Naive thymus-derived CD4-positive, alpha-beta T cell (primary cell): ENCODE data around the gene RPGRIP1L. TPM values are rescaled to one million over a fixed set of nuclear protein-coding genes. Genes with fewer than 3 reads are reported as not detected.

ENCODE experiments used
- ATAC-seq: fragments of 150-1000 bp; cut with Tn5 transposase; 2 replicates; pipeline ENCODE4 v1.10.0; 2021; ENCODE audit warnings: mild to moderate bottlenecking, moderate library complexity
- CTCF ChIA-PET: fragments of 350-600 bp; sonication (Branson Sonifier 250); formaldehyde crosslinking; loops from one replicate; lab custom pipeline; 2021; ENCODE audit warnings: antibody characterized with exemption; lab: Charles Lee
- POLR2A ChIA-PET: fragments of 350-600 bp; sonication (Branson Sonifier 250); formaldehyde crosslinking; loops from one replicate; lab custom pipeline; 2021; ENCODE audit warnings: antibody characterized with exemption, inconsistent platforms; lab: Charles Lee
- DNase-seq, 9 donors: peaks; one replicate each; pipeline versions ENCODE4 v3.0.0 to v3.0.0-alpha.2; 2020 to 2022; ENCODE audit warnings: mixed read lengths in 1 of 9
- H3K27ac ChIP-seq: one replicate; pipeline ENCODE4 v1.7.0; 2013; ENCODE audit warnings: mild to moderate bottlenecking, low read depth, low read length, moderate library complexity
- H3K27me3 ChIP-seq, 2 donors: one replicate each; pipeline ENCODE4 v1.7.0; 2013; ENCODE audit warnings: low read length in 2 of 2, mild to moderate bottlenecking in 2 of 2, moderate library complexity in 2 of 2; ENCODE audit not compliant: control insufficient read depth in 2 of 2, insufficient read depth in 2 of 2
- H3K36me3 ChIP-seq, 3 experiments: 1 replicate in 2 of 3; 2 replicates in 1 of 3; pipeline ENCODE4 v1.7.0; 2013; ENCODE audit warnings: low read length in 3 of 3, mild to moderate bottlenecking in 3 of 3, moderate library complexity in 1 of 3; ENCODE audit not compliant: insufficient read depth in 3 of 3, control insufficient read depth in 2 of 3
- H3K4me1 ChIP-seq, 2 donors: one replicate each; pipeline ENCODE4 v1.7.0; 2013; ENCODE audit warnings: low read length in 2 of 2, mild to moderate bottlenecking in 2 of 2, moderate library complexity in 1 of 2; ENCODE audit not compliant: control insufficient read depth in 2 of 2, insufficient read depth in 2 of 2
- H3K4me3 ChIP-seq: 2 replicates; pipeline ENCODE4 v1.7.0; 2013; ENCODE audit warnings: mild to moderate bottlenecking, low read length
- H3K9me3 ChIP-seq, 3 experiments: 1 replicate in 2 of 3; 2 replicates in 1 of 3; pipeline ENCODE4 v1.7.0; 2013; ENCODE audit warnings: low read length in 3 of 3; ENCODE audit not compliant: control insufficient read depth in 2 of 3
- H3K27ac Mint-ChIP-seq, 9 donors: one replicate each; pipeline ENCODE4 v1.8.0; 2020 to 2022; ENCODE audit warnings: mixed read lengths in 9 of 9, mild to moderate bottlenecking in 8 of 9, moderate library complexity in 5 of 9, inconsistent platforms in 2 of 9
- H3K27me3 Mint-ChIP-seq, 5 donors: one replicate each; pipeline ENCODE4 v1.8.0; 2021 to 2022; ENCODE audit warnings: mixed read lengths in 5 of 5, mild to moderate bottlenecking in 1 of 5
- H3K36me3 Mint-ChIP-seq, 5 donors: one replicate each; pipeline ENCODE4 v1.8.0; 2020 to 2022; ENCODE audit warnings: mixed read lengths in 5 of 5, mild to moderate bottlenecking in 3 of 5, inconsistent platforms in 1 of 5
- H3K4me1 Mint-ChIP-seq, 7 donors: one replicate each; pipeline ENCODE4 v1.8.0; 2020 to 2022; ENCODE audit warnings: mixed read lengths in 7 of 7, mild to moderate bottlenecking in 3 of 7, inconsistent platforms in 1 of 7
- H3K4me3 Mint-ChIP-seq, 10 donors: one replicate each; pipeline ENCODE4 v1.8.0; 2020 to 2022; ENCODE audit warnings: mild to moderate bottlenecking in 10 of 10, mixed read lengths in 10 of 10, moderate library complexity in 6 of 10, inconsistent platforms in 2 of 10
- H3K9me3 Mint-ChIP-seq, 11 donors: one replicate each; pipeline ENCODE4 v1.8.0; 2020 to 2022; ENCODE audit warnings: mixed read lengths in 11 of 11, mild to moderate bottlenecking in 4 of 11, inconsistent platforms in 1 of 11, moderate library complexity in 1 of 11
- intact Hi-C, 2 donors: fragments of 100-400 bp; cut with micrococcal nuclease; formaldehyde crosslinking; loops; one replicate each; pipeline ENCODE4 v1.15.1; 2023
- polyA plus RNA-seq, 2 donors: library from polyadenylated mRNA; unstranded; fragments of 300-500 nt; fragmentation: Illumina TruSeq; gene quantifications; one replicate each; pipeline ENCODE4 v1.2.3, GENCODE V29; 2021
- total RNA-seq, 6 experiments: library from RNA in 5 of 6; stranded (reverse) in 5 of 6; gene quantifications; 1 replicate in 5 of 6; 2 replicates in 1 of 6; pipeline ENCODE4 v1.2.3 and lab custom pipeline; 2021 to 2026

The RPGRIP1L gene
- total and polyA plus RNA-seq, 7 experiments from 2014 or later: 1.8 to 6.1 (median 3.4) TPM

GRCh38 chr16:53646506-53646905 is 57.2 kb downstream of the RPGRIP1L start:
- intact Hi-C loops: no loop called here
- Mint-ChIP-seq H3K9me3 (peaks cover 3 to 28% (median 15%) of the 10 kb centered on the region in 11 donors), H3K4me3 (no peak overlapping the region), H3K4me1 (peaks cover 0 to 4% (median 0%) of the 10 kb centered on the region in 7 donors), H3K27ac (no peak overlapping the region), H3K27me3 (no peaks in the 10 kb centered on the region), H3K36me3 (peaks cover 22 to 56% (median 38%) of the 10 kb centered on the region in 5 donors)
- ChIA-PET POLR2A (no interaction called here), CTCF (interaction anchor here (0.6 kb wide), 1 partner anchor 856 kb away, joined by 3 read pairs; no protein-coding TSS in a partner anchor)
- no peaks in the 10 kb centered on the region for H3K27me3 ChIP-seq
- no peak overlapping the region for H3K27ac ChIP-seq
- DNase-seq (no peak), ATAC-seq (no peak)
- no peaks in the 10 kb centered on the region for H3K36me3 ChIP-seq
- no peaks in the 10 kb centered on the region for H3K4me1 ChIP-seq
- H3K4me3 ChIP-seq: no peak overlapping the region
- peaks cover 4 to 5% (median 5%) of the 10 kb centered on the region in 3 experiments for H3K9me3 ChIP-seq

GRCh38 chr16:53643474-53643873 is 60.2 kb downstream of the RPGRIP1L start:
- H3K27ac ChIP-seq: no peak overlapping the region
- no peak overlapping the region for H3K4me3 ChIP-seq
- H3K36me3 Mint-ChIP-seq: peaks cover 24 to 57% (median 46%) of the 10 kb centered on the region in 5 donors
- no peak for ATAC-seq
- H3K4me3 Mint-ChIP-seq: no peak overlapping the region
- H3K27me3 ChIP-seq: no peaks in the 10 kb centered on the region
- no peaks in the 10 kb centered on the region for H3K4me1 ChIP-seq
- ChIA-PET POLR2A (no interaction called here), CTCF (no interaction called here)
- intact Hi-C loops: no loop called here
- peaks cover 4 to 5% (median 5%) of the 10 kb centered on the region in 3 experiments for H3K9me3 ChIP-seq
- H3K36me3 ChIP-seq: no peaks in the 10 kb centered on the region
- no peaks in the 10 kb centered on the region for H3K27me3 Mint-ChIP-seq
- peaks cover 0 to 3% (median 0%) of the 10 kb centered on the region in 7 donors for H3K4me1 Mint-ChIP-seq
- no peak overlapping the region for H3K27ac Mint-ChIP-seq
- no peak for DNase-seq
- peaks cover 3 to 28% (median 15%) of the 10 kb centered on the region in 11 donors for H3K9me3 Mint-ChIP-seq

- no peak overlapping the region for H3K27ac Mint-ChIP-seq
- no peaks in the 10 kb centered on the region for H3K27me3 ChIP-seq
- H3K9me3 ChIP-seq: peaks cover 4 to 5% (median 5%) of the 10 kb centered on the region in 3 experiments
- no peaks in the 10 kb centered on the region for H3K36me3 ChIP-seq
- peaks cover 24 to 58% (median 45%) of the 10 kb centered on the region in 5 donors for H3K36me3 Mint-ChIP-seq
- DNase-seq (no peak), ATAC-seq (no peak)
- CTCF ChIA-PET: no interaction called here
- H3K27me3 Mint-ChIP-seq: no peaks in the 10 kb centered on the region
- H3K9me3 Mint-ChIP-seq: peaks cover 3 to 28% (median 15%) of the 10 kb centered on the region in 11 donors
- intact Hi-C loops: no loop called here
- POLR2A ChIA-PET: no interaction called here
- peaks cover 0 to 3% (median 0%) of the 10 kb centered on the region in 7 donors for H3K4me1 Mint-ChIP-seq
- H3K4me3 ChIP-seq: no peak overlapping the region
- no peak overlapping the region for H3K27ac ChIP-seq
- no peak overlapping the region for H3K4me3 Mint-ChIP-seq
- no peaks in the 10 kb centered on the region for H3K4me1 ChIP-seq
Measured at GRCh38 chr16:53642094-53642493, 61.6 kb downstream of the RPGRIP1L start.

DNA sequence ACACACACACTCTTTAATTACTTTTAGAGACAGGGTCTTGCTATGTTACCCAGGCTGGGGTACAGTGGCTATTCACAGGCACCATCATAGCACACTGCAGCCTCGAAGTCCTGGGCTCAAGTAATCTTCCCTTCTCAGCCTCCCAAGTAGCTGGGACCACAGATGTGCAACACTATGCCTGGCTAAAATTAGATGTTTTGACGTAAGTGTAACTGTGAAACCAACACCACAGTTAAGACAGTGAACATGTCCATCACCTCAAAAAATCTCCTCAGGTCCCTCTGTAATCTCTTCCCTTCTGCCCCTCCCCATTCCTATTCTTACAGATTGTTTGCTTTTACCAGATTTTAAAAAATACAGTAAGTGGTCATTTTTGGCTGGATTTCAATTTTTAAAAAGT is 66.7 kb downstream of the RPGRIP1L start:
- ChIA-PET CTCF (no interaction called here), POLR2A (interaction anchor here (0.7 kb wide), 1 partner anchor 111 kb away, joined by 3 read pairs; no protein-coding TSS in a partner anchor)
- H3K27ac ChIP-seq: no peak overlapping the region
- no peak for ATAC-seq
- intact Hi-C loops: no loop called here
- H3K4me3 ChIP-seq: no peak overlapping the region
- no peaks in the 10 kb centered on the region for H3K27me3 ChIP-seq
- no peaks in the 10 kb centered on the region for H3K36me3 ChIP-seq
- no peaks in the 10 kb centered on the region for H3K9me3 Mint-ChIP-seq
- no peak overlapping the region for H3K4me3 Mint-ChIP-seq
- H3K27me3 Mint-ChIP-seq: no peaks in the 10 kb centered on the region
- DNase-seq: no peak
- H3K36me3 Mint-ChIP-seq: peaks cover 2 to 35% (median 22%) of the 10 kb centered on the region in 5 donors
- no peaks in the 10 kb centered on the region for H3K9me3 ChIP-seq
- no peaks in the 10 kb centered on the region for H3K4me1 ChIP-seq
- no peak overlapping the region for H3K27ac Mint-ChIP-seq
- no peaks in the 10 kb centered on the region for H3K4me1 Mint-ChIP-seq

GRCh38 chr16:53632526-53632925 is 71.1 kb downstream of the RPGRIP1L start:
- POLR2A ChIA-PET: no interaction called here
- no peak overlapping the region for H3K4me3 ChIP-seq
- no peaks in the 10 kb centered on the region for H3K36me3 ChIP-seq
- H3K9me3 ChIP-seq: no peaks in the 10 kb centered on the region
- Mint-ChIP-seq H3K4me3 (no peak overlapping the region), H3K27me3 (no peaks in the 10 kb centered on the region), H3K9me3 (no peaks in the 10 kb centered on the region), H3K27ac (no peak overlapping the region), H3K36me3 (peaks cover 0 to 25% (median 14%) of the 10 kb centered on the region in 5 donors), H3K4me1 (no peaks in the 10 kb centered on the region)
- ATAC-seq (no peak), DNase-seq (no peak)
- intact Hi-C loops: no loop called here
- no peaks in the 10 kb centered on the region for H3K4me1 ChIP-seq
- no peaks in the 10 kb centered on the region for H3K27me3 ChIP-seq
- no peak overlapping the region for H3K27ac ChIP-seq
- CTCF ChIA-PET: no interaction called here

- Mint-ChIP-seq H3K36me3 (peaks cover 0 to 18% (median 8%) of the 10 kb centered on the region in 5 donors), H3K27ac (no peak overlapping the region), H3K4me3 (no peak overlapping the region), H3K27me3 (no peaks in the 10 kb centered on the region), H3K4me1 (no peaks in the 10 kb centered on the region), H3K9me3 (no peaks in the 10 kb centered on the region)
- Histone ChIP-seq H3K36me3 (no peaks in the 10 kb centered on the region), H3K4me3 (no peak overlapping the region), H3K27me3 (no peaks in the 10 kb centered on the region), H3K4me1 (no peaks in the 10 kb centered on the region), H3K27ac (no peak overlapping the region), H3K9me3 (no peaks in the 10 kb centered on the region)
- ATAC-seq (no peak), DNase-seq (no peak)
- intact Hi-C loops: no loop called here
- ChIA-PET CTCF (interaction anchor here (0.9 kb wide), 1 partner anchor 77 kb away, joined by 3 read pairs; no protein-coding TSS in a partner anchor), POLR2A (no interaction called here)
Measured at GRCh38 chr16:53631236-53632025, 72.2 kb downstream of the RPGRIP1L start.
